Small intestine (tissue), 7 donors: ENCODE results near the gene NIT2. TPM values are rescaled to one million over a fixed set of nuclear protein-coding genes. Genes with fewer than 3 reads are reported as not detected.

ENCODE experiments used
- DNase-seq, 2 donors: peaks; one replicate each; pipeline versions ENCODE4 v3.0.0 to v3.0.0-alpha.2; 2013
- FAIRE-seq: peaks from 2 replicates; lab custom pipeline; 2012; peaks lifted over from hg19 to GRCh38; lab: Jason Lieb, UNC
- H3K27ac ChIP-seq, 3 donors: one replicate each; pipeline ENCODE4 v1.5.1; 2013; ENCODE audit warnings: low read length in 2 of 3, mild to moderate bottlenecking in 2 of 3, control low read depth in 1 of 3, inconsistent platforms in 1 of 3, low read depth in 1 of 3, moderate library complexity in 1 of 3
- H3K27me3 ChIP-seq, 3 donors: one replicate each; pipeline ENCODE4 v1.6.1; 2013; ENCODE audit warnings: low read length in 3 of 3, inconsistent platforms in 1 of 3; ENCODE audit not compliant: control insufficient read depth in 3 of 3, insufficient read depth in 3 of 3
- H3K36me3 ChIP-seq, 3 donors: one replicate each; pipeline ENCODE4 v1.6.1; 2013; ENCODE audit warnings: low read length in 3 of 3, inconsistent platforms in 1 of 3, low read depth in 1 of 3, mild to moderate bottlenecking in 1 of 3, moderate library complexity in 1 of 3; ENCODE audit not compliant: control insufficient read depth in 3 of 3, insufficient read depth in 2 of 3
- H3K4me1 ChIP-seq, 3 donors: one replicate each; pipeline ENCODE4 v1.6.1; 2013; ENCODE audit warnings: low read length in 2 of 3, inconsistent platforms in 1 of 3, low read depth in 1 of 3, mild to moderate bottlenecking in 1 of 3, moderate library complexity in 1 of 3; ENCODE audit not compliant: control insufficient read depth in 3 of 3, insufficient read depth in 2 of 3
- H3K4me3 ChIP-seq, 3 donors: one replicate each; pipeline ENCODE4 v1.5.1; 2013; ENCODE audit warnings: low read length in 3 of 3, control low read depth in 1 of 3, inconsistent platforms in 1 of 3, low read depth in 1 of 3, mild to moderate bottlenecking in 1 of 3, moderate library complexity in 1 of 3
- H3K9me3 ChIP-seq, 2 donors: one replicate each; pipeline ENCODE4 v1.6.1; 2013; ENCODE audit warnings: low read depth in 1 of 2, low read length in 1 of 2; ENCODE audit not compliant: control insufficient read depth in 2 of 2, insufficient read depth in 1 of 2
- WGBS, 3 donors: extraction: QIAGEN DNeasy Blood & Tissue Kit; methylation state at CpG; one replicate each; pipeline ENCODE4 v1.1.7; 2013; 5-methylcytosine and 5-hydroxymethylcytosine counted together
- polyA plus RNA-seq, 4 donors: library from polyadenylated mRNA; stranded (reverse) in 3 of 4; unstranded in 1 of 4; fragments of 200-250 nt in 3 of 4; fragments of 120-200 nt in 1 of 4; gene quantifications; one replicate each; pipeline versions ENCODE4 v1.2.1 to v1.2.3, GENCODE V29; 2013
- donor health status: healthy with polysubstance abuse.
- donor health status: control.
- donor health status: control.
- donor health status: Bipolar disorder and iron deficiency.
- donor health status: healthy.

The NIT2 gene
- polyA plus RNA-seq, 4 donors: 7.0 to 102 (median 16.1) TPM

DNA sequence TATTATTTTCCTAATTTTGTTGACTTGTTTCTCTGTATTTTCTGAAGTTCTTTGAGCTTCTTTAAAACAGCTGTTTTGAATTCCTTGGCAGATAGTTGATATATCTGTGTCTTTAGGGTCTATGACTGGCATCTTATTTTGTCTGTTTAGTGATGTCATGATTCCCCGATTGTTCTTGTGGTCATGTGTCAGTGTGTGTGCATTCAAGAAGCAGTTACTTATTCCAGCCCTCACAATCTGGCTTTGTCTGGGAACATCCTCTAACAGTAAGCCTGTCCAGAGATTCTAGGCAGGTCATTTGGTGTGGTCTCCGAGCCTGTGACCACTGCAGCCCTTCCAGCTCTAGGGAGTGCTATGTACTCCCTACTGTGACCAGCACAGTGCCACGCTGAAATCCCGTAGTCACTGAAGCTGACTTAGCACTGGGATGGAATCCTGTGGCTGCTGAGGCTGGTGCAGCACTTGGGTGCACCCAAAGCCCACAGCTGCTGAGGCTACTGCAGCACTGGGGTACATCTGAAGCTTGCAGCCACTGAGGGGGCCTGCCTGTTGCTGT lies 73.5 kb downstream of the NIT2 start:
- Histone ChIP-seq H3K27ac (no peak overlapping the region), H3K4me3 (no peak overlapping the region), H3K27me3 (no peaks in the 10 kb centered on the region), H3K4me1 (peaks cover 0 to 9% (median 0%) of the 10 kb centered on the region in 3 donors), H3K36me3 (peaks cover 0 to 9% (median 0%) of the 10 kb centered on the region in 3 donors), H3K9me3 (peaks cover 0 to 22% of the 10 kb centered on the region in 2 donors)
- no peak for FAIRE-seq
- 94 to 97% (median 95%) methylated on average over 4 of the region's 4 CpGs for WGBS, 3 donors
- DNase-seq: no peak

Other genes with a start within 250 kb of the NIT2 start
- 10 to 100 TPM; 10.5 to 20.4 (median 17.9) TPM for gene FILIP1L, start 220.3 kb upstream of the NIT2 start, polyA plus RNA-seq
- gene TBC1D23, start 73.8 kb upstream of the NIT2 start, polyA plus RNA-seq: 10 to 100 TPM; 17.9 to 40.9 (median 36.0) TPM
- 10 to 100 TPM; 16.2 to 72.0 (median 26.0) TPM for gene TOMM70, start 66.3 kb downstream of the NIT2 start, polyA plus RNA-seq
- 1 to 10 TPM in 2 of 4 donors, not detected in 2; 1.8 to 2.5 TPM for gene LNP1, start 66.8 kb downstream of the NIT2 start, polyA plus RNA-seq
- 1 to 10 TPM in 3 of 4 donors, not detected in 1; 5.1 to 7.5 (median 6.9) TPM for gene TMEM45A, start 157.9 kb downstream of the NIT2 start, polyA plus RNA-seq